BE2C (cell line): ENCODE results near the gene GRM1.
"Not testable (repeated sequence)": the region's sequence is repeated elsewhere in the genome, so short reads cannot be mapped to it uniquely, and the experiment has no call there.

Source experiments
- DNase-seq: peaks from one replicate; pipeline ENCODE4 v3.0.0-alpha.2; 2020
- H3K27me3 ChIP-seq: fragments of 250-450 bp; sonication (Bioruptor Pico); 2 replicates; pipeline ENCODE4 v1.5.1; 2020; ENCODE audit warnings: mild to moderate bottlenecking
- H3K36me3 ChIP-seq: fragments of 250-450 bp; sonication (Bioruptor Pico); 2 replicates; pipeline ENCODE4 v1.5.1; 2020; ENCODE audit warnings: mild to moderate bottlenecking
- H3K4me1 ChIP-seq: fragments of 250-450 bp; sonication (Bioruptor Pico); 2 replicates; pipeline ENCODE4 v1.5.1; 2020
- H3K4me3 ChIP-seq: 2 replicates; pipeline ENCODE4 v1.5.1; 2011; ENCODE audit warnings: low read depth, low read length
- H3K9me3 ChIP-seq: fragments of 250-450 bp; sonication (Bioruptor Pico); 2 replicates; pipeline ENCODE4 v1.5.1; 2020
- CTCF ChIP-seq: IDR thresholded peaks from 2 replicates; pipeline ENCODE4 v1.5.1; 2012; ENCODE audit warnings: mild to moderate bottlenecking, low read depth, low read length

Gene GRM1

GRCh38 chr6:146219101-146219500, 190.2 kb downstream of the GRM1 start:
- Histone ChIP-seq H3K9me3 (no peaks in the 10 kb centered on the region), H3K27me3 (no peaks in the 10 kb centered on the region), H3K36me3 (no peaks in the 10 kb centered on the region), H3K4me3 (no peak overlapping the region), H3K4me1 (no peaks in the 10 kb centered on the region)
- no peak for TF ChIP-seq CTCF
- DNase-seq = no peak

- no peak for DNase-seq
- H3K36me3 ChIP-seq = no peaks in the 10 kb centered on the region
- H3K27me3 ChIP-seq = no peaks in the 10 kb centered on the region
- H3K4me3 ChIP-seq = no peak overlapping the region
- no peaks in the 10 kb centered on the region for H3K4me1 ChIP-seq
- TF ChIP-seq CTCF = no peak
- no peaks in the 10 kb centered on the region for H3K9me3 ChIP-seq
Observed at GRCh38 chr6:146224449-146224848, 195.6 kb downstream of the GRM1 start.

- Histone ChIP-seq H3K9me3 (no peaks in the 10 kb centered on the region), H3K4me3 (no peak overlapping the region), H3K4me1 (no peaks in the 10 kb centered on the region), H3K36me3 (no peaks in the 10 kb centered on the region), H3K27me3 (no peaks in the 10 kb centered on the region)
- no peak for DNase-seq
- no peak for TF ChIP-seq CTCF
Observed at GRCh38 chr6:146224988-146225387, 196.1 kb downstream of the GRM1 start.

GRCh38 chr6:146240322-146240721, 211.5 kb downstream of the GRM1 start:
- DNase-seq = no peak

GRCh38 chr6:146240807-146241206, 211.9 kb downstream of the GRM1 start:
- Histone ChIP-seq H3K4me1 (no peaks in the 10 kb centered on the region), H3K9me3 (no peaks in the 10 kb centered on the region), H3K27me3 (0 out of 2 replicates have a peak, but pooled peaks cover 4% of the 10 kb centered on the region), H3K4me3 (no peak overlapping the region), H3K36me3 (no peaks in the 10 kb centered on the region)
- TF ChIP-seq CTCF = no peak
- DNase-seq = no peak

More at GRCh38 chr6:146240322-146240721, 211.5 kb downstream of the GRM1 start:
- H3K4me3 ChIP-seq = no peak overlapping the region
- H3K27me3 ChIP-seq = 0 out of 2 replicates have a peak, but pooled peaks cover 4% of the 10 kb centered on the region
- no peaks in the 10 kb centered on the region for H3K9me3 ChIP-seq
- H3K4me1 ChIP-seq = no peaks in the 10 kb centered on the region
- no peaks in the 10 kb centered on the region for H3K36me3 ChIP-seq
- no peak for TF ChIP-seq CTCF

GRCh38 chr6:146243646-146244045, 214.8 kb downstream of the GRM1 start:
- H3K36me3 ChIP-seq, H3K9me3 ChIP-seq, H3K27me3 ChIP-seq, DNase-seq, H3K4me3 ChIP-seq, H3K4me1 ChIP-seq: not testable (repeated sequence)

- H3K36me3 ChIP-seq = no peaks in the 10 kb centered on the region
- TF ChIP-seq CTCF = no peak
- no peaks in the 10 kb centered on the region for H3K27me3 ChIP-seq
- no peaks in the 10 kb centered on the region for H3K4me1 ChIP-seq
- H3K9me3 ChIP-seq = no peaks in the 10 kb centered on the region
- H3K4me3 ChIP-seq = no peak overlapping the region
- no peak for DNase-seq
Observed at GRCh38 chr6:146244630-146245143, 215.8 kb downstream of the GRM1 start.
